K562 (cell line): ENCODE results near the gene GORASP1.

Experiments used
- CTCF ChIP-seq, 3 experiments: IDR thresholded peaks in 2 of 3; conservative IDR thresholded peaks in 1 of 3; 2 replicates each; pipeline ENCODE4 v1.5.1; 2011 to 2012; ENCODE audit warnings: low read length in 3 of 3, mild to moderate bottlenecking in 3 of 3, control low read depth in 2 of 3, improper control_type of control experiment in 1 of 3, inconsistent platforms in 1 of 3, low read depth in 1 of 3, mixed read lengths in 1 of 3, moderate library complexity in 1 of 3; ENCODE audit not compliant: insufficient read depth in 2 of 3
- NRF1 ChIP-seq, 2 experiments: fragments of 450-650 bp; IDR thresholded peaks in 1 of 2; conservative IDR thresholded peaks in 1 of 2; 2 replicates each; pipeline ENCODE4 v1.6.1; 2014; ENCODE audit warnings: mild to moderate bottlenecking in 2 of 2
- PBX2 ChIP-seq, 2 experiments: IDR thresholded peaks in 1 of 2; conservative IDR thresholded peaks in 1 of 2; 2 replicates each; pipeline ENCODE4 v1.6.1; 2016; ENCODE audit warnings: low read depth in 2 of 2, mild to moderate bottlenecking in 1 of 2, missing compliant biosample characterization in 1 of 2, missing genetic modification characterization in 1 of 2, moderate library complexity in 1 of 2
- POLR2A ChIP-seq: fragments of 450-650 bp; conservative IDR thresholded peaks from 2 replicates; pipeline ENCODE4 v1.6.1; 2016
- POLR2AphosphoS2 ChIP-seq: IDR thresholded peaks from 2 replicates; pipeline ENCODE4 v1.6.1; 2012; ENCODE audit warnings: low read length, improper control_type of control experiment
- SMAD2 ChIP-seq: fragments of 150-350 bp; IDR thresholded peaks from 2 replicates; pipeline ENCODE4 v1.6.1; 2014; ENCODE audit warnings: low read depth, mild to moderate bottlenecking, low read length
- TAF1 ChIP-seq: IDR thresholded peaks from 2 replicates; pipeline ENCODE4 v1.6.1; 2011; ENCODE audit warnings: mild to moderate bottlenecking, low read length, moderate library complexity; ENCODE audit not compliant: insufficient read depth, control insufficient read depth, severe bottlenecking; ENCODE audit errors: extremely low read depth
- TCF7L2 ChIP-seq: fragments of 150-350 bp; IDR thresholded peaks from 2 replicates; pipeline ENCODE4 v1.6.1; 2016; ENCODE audit warnings: low read depth, mild to moderate bottlenecking, low read length, moderate library complexity
- ZFP91 ChIP-seq: sonication (generic); formaldehyde crosslinking; IDR thresholded peaks from 2 replicates; pipeline ENCODE4 v1.8.0; 2022; ENCODE audit warnings: mild to moderate bottlenecking, missing genetic modification reagents

DNA sequence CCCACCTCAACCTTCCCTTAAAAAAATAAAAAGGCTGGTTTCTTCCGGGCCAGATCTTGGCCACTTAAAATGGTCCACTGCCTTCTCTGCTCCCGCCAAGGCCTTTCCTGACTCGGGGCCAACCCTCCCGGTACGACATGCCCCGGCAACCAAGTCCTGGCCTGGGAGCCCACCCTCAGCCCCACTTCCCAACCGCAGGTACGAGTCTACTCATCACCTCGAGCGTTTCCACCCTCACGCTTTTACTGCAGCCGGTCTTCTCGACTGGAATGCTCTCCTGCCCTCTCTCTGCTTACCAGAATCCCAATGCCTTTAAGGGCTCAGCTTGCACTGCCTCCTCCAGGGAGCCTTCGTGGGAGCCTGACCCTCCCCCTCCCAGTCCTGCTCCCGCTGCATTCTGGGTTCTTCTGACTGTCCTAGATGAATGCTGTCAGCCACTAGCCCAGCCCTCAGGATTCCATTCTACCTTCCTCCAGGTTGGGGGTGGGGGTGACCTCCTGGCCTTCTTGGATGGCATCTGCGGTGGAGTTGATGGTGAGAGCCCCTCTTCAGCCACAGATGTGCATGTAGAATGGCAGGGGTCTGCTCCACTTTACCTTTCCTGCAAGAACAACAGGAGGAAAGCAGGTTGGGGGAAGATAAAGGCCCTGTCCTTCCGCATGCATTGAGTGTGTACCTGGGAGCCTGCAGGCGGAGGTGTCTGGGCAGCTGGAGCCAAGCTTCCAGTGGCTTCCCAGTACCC lies 47.0 kb upstream of the GORASP1 start:
- no peak for TF ChIP-seq CTCF (IDR thresholded peaks at IDR 0.05 in 2 of 3, conservative IDR thresholded peaks at IDR 0.05 in 1 of 3; ENCODE audit: insufficient read depth in 2 of 3, low read depth in 1 of 3, low read length in 3 of 3)
- TF ChIP-seq ZFP91 (CRISPR knock-in tag): no peak
- no peak for TF ChIP-seq PBX2 (CRISPR knock-in tag; IDR thresholded peaks at IDR 0.05; ENCODE audit: low read depth)
- TF ChIP-seq PBX2 (tag; conservative IDR thresholded peaks at IDR 0.05; ENCODE audit: low read depth): no peak
- peak; percentile 45 for TF ChIP-seq TAF1
- no peak for TF ChIP-seq POLR2AphosphoS2
- TF ChIP-seq SMAD2: no peak
- peak; percentile 77 for TF ChIP-seq POLR2A
- TF ChIP-seq NRF1 (conservative IDR thresholded peaks at IDR 0.05 in 1 of 2, IDR thresholded peaks at IDR 0.05 in 1 of 2): peak; percentile 33 to 57; a peak in 3 of 4 replicates
- TF ChIP-seq TCF7L2: no peak
